Raji (cell line): ENCODE measurements around the gene NOTCH1.

Experiments
- POLR2A ChIP-seq: IDR thresholded peaks from 2 replicates; pipeline ENCODE4 v1.6.1; 2011; ENCODE audit warnings: low read depth, low read length, control low read depth; ENCODE audit not compliant: insufficient read depth

Gene NOTCH1

DNA sequence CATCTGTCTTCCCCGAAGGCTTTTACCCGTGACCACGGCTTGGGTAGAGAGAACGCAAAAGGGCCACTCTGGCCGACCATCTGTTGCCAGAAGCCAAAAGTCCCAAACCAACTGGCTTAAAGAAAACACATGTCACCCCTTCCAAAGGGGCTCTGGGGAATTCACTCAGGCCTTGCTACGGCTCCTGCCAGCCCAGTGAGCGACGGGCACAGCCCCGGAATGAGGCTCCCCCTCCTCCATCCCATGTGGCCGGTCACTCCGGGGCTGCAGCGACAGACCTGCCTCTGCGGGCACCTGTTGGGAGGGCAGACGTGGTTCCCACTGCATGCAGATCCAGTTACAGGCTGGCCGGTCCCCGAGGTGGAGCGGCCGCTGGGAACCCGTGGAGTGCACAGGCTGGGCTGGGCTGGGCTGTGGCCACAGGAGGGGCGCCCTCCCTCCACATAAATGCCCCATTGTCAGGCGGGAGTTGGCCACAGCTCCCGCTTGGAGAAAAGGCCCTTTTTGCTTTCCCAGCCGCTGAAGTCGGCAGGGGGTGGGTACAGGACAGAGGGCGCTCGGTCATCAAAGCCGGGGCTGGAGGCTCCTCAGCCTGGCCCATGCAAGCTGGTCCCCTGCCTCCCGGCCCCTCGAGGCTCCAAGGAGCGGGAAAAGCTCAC, 19.9 kb downstream of the NOTCH1 start:
- TF ChIP-seq POLR2A, result no peak

DNA sequence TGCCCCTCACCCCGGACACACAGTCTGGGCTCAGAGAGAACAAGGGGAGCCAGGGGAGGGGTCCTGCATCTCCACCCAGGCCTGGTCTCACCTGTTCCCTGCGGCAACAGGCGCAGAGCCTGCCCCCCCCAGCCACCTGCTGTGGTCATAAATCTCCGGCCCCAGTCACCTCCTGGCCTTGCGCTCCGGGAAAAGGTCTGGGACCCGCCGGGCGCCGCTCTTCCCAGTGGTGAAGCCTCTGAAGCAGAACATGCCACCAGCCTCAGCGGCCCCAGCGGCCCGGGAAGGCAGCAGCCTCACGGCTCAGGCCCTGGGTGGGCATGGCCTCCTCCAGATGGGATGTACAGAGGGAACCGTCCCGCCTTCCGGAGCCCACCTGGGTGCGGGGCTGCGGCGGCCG, 20.6 kb downstream of the NOTCH1 start:
- TF ChIP-seq POLR2A, result no peak

DNA sequence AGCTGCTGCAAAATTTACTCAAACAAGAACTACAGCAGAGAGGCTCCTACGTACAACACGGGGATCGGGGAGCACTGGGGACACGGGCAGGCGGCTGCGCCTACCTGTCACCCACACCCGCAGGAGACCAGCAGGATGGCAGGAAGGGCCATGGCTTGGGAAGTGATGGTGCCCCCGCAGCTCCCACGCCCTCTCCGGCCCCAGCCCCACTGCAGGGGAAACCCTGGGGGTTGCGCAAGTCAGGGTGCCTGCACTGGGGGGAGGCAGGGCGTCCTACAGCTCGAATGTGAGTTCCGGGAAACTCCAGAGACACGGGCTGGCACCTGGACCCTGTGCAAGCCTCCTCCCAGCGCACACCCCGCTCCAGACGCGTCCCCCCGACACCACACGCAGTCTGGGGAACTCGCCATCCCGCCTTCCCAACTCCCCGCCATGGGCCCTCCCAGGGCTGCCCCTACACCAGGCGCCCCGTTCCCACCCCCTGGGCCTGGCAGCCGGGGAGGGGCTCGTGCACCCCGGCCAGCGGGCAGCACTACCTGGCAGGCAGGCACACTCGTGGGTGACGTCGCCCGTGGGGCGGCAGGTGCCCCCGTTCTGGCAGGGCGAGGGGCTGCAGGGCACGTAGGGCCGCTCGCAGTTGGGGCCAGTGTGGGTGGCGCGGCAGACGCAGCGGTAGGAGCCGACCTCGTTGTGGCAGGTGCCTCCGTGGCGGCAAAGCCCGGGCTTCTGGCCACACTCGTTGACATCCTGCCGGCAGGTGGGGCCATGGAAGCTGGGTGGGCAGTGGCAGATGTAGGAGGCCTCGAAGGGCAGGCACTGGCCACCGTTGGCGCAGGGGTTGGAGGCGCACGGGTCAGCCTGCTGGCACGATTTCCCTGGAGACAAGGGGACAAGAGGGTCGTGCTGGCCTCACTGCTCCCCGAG, 23.3 kb downstream of the NOTCH1 start:
- no peak for TF ChIP-seq POLR2A

DNA sequence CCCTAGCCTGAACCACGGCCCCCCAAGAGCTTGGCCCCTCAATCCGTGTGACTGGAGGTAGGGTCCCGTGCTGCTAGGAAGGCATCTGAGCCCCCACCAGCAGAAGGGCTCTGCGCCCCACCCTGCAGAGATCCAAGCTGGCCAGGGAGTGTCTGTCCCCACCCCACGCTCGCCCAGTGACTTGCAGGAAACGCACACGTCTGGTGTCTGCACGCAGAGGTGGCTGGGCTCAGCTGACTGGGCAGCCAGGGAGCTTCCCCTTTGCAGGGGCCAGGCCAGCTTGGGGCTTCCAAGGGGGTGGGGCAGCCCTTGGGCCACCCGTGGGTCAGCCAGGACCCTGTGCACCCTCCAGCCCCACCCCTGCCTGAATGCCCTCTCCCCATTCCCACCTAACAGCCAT, 24.3 kb downstream of the NOTCH1 start:
- TF ChIP-seq POLR2A, result no peak

DNA sequence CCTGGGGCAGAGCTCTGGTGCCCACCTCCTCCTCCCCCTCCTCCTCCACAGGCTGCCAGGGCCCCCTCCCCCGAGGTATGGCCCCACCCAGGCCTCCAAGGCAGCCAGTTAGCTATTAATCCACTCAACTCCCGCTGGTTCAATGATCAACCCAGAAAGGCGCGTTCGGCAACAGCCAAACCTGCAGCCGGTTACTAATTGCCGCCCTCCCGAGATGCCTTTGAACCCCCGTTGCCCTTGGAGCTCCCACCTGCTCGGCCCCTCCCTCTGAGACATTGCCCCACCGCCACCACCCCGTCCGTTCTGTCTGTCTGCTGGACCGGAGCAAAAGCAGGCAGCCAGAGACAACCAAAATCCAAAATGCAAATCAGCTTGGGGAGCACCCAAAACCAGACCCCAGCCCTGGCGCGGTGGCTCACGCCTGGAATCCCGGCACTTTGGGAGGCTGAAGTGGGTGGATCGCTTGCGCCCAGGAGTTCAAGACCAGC, 25.8 kb downstream of the NOTCH1 start:
- TF ChIP-seq POLR2A, result no peak

DNA sequence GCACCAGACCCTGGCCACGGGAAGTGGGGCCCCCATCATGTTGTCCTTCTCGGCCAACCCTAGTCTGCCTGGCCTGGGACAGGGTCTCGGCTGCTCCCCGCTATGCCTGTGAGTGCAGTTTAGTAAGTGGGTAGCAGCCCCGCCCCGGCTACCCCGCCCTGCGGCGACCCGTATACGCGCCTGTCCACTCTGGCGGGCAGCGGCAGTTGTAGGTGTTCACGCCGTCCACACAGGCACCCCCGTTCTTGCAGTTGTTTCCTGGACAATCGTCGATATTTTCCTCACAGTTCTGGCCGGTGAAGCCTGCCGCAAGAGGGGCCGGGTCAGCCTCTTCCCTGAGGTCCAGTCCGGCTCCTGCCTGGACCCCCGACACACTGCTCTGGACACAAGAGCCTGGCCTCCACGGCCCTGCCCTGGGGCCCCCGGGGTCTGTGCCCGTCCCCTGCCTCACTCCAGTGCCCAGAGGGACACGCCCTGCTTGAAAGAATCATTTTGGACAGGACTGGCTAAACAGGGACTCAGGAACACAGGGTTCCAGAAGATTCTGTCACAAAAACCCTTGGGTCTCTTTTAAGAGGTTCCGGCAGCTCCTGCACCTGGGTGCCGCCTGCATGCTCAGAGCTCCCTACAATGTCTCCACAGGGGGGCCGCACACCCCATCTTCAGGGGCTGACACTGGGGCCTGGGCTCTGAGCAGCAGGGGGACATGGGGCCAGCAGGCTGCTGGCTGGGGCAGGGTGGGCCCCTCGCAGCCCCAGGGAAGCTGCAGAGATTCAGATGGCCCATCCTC, 26.4 kb downstream of the NOTCH1 start:
- TF ChIP-seq POLR2A, result no peak

DNA sequence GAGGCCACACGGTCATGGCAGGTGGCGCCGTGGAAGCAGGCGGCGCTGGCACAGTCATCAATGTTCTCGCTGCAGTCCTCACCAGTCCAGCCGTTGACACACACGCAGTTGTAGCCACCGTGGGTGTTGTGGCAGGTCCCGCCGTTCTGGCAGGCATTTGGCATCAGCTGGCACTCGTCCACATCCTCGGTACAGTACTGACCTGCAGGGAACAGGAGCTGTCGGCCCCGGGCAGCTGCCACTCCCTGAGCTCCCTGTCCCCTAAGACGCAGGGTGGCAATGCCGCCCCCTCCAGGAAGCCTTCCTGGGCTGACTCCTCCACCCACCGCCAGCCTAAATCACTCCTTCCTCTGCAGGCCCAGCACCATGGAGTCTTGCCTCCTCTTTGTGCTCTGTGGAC, 27.2 kb downstream of the NOTCH1 start:
- TF ChIP-seq POLR2A, result no peak

DNA sequence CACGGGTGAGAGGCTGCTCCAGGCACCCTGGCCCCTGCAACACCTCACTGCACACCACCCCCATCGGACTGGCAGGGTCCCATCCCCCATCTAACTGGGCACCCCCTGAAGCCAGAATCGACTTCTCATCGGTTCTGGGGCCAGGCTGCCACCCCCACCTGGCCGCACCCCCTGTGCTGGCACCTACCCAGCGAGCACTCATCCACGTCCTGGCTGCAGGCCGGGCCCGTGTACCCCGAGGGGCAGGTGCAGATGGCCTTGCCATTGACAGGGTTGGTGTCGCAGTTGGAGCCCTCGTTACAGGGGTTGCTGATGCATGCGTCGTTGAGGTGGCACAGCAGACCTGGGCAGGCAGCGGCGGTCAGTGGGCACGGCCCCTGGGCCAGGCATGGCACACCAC, 27.9 kb downstream of the NOTCH1 start:
- TF ChIP-seq POLR2A, result no peak

DNA sequence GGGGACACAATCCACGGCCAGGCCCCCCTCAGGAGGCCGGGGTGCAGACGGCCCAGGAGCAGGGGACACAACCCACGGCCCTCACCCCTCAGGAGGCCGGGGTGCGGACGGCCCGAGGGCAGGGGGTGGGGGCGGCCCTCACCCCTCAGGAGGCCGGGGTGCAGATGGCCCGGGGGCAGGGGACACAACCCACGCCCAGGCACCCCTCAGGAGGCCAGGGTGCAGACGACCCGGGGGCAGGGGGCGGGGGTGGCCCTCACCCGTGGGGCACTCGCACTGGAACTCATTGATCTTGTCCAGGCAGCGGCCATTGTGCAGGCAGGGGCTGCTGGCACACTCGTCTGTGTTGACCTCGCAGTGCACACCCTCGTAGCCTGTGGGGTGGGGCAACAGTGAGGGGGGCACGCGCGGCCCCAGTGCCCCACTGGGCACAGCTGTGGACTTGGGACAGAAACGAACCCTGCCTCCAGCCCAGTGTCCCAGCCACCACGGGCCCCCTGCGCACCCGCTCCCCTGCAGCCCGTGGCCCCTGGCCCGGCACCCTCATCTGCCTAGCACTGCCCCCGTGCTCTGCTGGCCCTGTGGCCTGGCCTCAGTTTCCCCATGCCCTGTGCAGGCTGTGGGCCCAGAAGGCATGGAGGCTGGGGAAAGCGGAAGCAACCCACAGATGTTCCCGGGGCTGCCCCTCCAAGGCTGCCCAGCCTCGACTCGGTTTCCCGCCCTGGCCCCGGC, 28.7 kb downstream of the NOTCH1 start:
- no peak for TF ChIP-seq POLR2A

DNA sequence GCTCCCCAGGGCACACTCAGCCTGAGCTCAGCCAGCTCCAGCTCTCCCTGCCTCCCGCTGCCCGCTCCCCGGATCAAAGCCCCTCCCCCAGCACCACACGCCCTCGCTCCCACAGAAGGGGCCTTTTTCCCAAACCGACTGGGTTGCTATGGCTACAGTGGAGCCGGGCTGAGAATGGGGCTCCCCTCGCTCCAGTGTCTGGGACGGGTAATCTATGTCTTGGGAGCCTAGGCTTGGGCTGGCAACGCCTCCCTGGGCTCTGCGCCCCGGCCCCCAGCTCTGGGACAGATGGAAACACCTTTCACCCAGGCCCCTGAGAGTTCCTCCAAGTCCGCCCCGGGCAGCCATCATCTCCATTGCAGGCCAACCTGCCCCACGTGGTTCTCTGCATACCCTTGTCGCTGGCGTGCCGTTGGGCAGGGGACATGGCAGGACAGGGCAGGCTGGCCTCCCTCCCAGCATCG, 29.6 kb downstream of the NOTCH1 start:
- TF ChIP-seq POLR2A, result no peak

DNA sequence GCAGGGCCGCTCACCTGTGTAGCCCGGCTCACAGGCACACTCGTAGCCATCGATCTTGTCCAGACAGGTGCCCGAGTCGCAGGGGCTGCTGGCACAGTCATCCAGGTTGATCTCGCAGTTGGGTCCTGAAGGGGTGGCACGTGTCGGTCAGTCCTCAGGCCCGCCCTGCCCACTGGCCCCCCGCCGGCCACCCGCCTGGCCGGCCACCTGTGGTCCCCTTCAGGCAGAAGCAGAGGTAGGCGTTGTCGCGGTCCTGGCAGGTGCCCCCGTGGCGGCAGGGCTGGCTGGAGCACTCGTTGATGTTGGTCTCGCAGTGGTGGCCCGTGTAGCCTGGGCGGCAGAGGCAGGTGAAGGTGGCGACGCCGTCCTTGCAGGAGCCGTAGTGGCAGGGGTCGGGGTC, 30.6 kb downstream of the NOTCH1 start:
- no peak for TF ChIP-seq POLR2A

DNA sequence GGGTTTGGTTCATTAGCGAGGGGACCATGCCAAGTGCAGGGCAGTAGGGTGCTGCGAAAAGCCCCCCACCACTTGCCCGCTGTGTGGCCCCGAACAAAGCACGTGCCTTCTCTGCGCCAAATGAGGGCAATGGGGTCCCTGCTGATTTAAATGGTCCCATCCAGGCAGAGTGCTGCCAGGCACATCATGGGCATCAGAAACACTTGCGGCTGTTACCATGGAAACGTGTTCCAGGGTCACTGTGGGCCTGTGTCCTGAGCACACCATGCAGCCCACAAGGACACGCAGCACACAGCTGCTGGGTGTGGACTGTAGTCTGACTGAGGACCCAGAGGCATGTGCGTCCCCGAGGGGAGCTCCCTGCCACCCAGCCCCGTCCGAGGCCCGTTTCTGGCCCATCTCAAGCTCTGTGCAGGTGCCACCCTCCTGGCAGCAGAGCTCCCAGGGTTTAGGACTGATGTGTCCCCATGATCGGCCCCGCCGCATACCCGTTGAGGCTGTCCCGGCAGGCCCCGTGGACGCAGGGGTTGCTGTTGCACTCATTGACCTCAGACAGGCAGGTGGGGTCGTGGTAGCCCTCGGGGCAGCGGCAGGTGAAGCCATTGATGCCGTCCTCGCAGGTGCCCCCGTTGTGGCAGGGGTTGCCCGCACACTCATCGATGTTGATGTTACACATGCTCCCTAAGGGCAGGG, 31.7 kb downstream of the NOTCH1 start:
- no peak for TF ChIP-seq POLR2A

DNA sequence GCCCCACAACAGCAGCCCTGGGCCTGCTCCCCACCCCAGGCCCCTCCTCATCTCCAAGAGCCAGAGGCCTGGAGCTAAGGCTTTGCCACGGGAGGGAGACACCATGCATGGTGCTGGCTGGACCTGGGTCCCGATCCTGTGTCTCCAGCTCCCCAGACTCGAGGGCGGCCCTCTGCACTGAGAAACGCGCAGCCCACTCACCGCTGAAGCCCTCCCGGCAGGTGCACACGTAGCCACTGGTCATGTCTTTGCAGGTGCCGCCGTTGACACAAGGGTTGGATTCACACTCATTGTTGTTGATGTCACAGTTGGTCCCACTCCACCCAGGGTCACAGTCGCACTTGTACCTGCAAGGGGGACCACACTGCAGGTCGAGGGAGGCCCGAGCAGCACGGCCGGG, 32.7 kb downstream of the NOTCH1 start:
- TF ChIP-seq POLR2A, result no peak

DNA sequence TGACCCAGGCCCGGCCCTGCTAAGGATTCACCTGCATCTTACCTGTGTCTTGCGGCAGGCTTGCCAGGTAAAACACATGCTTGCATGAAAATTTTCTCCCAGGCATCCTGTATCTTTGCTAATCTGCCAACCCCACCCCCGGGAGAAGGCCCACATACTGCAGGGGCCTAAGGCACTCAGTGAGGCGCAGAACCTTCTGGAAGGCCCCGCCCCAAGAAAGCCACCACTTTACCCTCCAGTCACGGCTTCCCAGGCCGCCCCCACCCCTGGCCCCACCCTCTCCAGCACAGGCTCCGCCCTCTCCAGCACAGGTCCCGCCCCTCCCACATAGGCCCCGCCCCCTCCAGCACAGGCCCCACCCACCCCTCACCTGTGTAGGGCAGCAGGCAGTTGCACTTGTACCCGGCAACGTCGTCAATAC, 33.2 kb downstream of the NOTCH1 start:
- no peak for TF ChIP-seq POLR2A
